LoVo (cell line): Measurements from ENCODE around the gene PPP2R2D.

Experiments used
- DNase-seq: peaks from one replicate; pipeline ENCODE4 v3.0.0-alpha.2; 2016; ENCODE audit warnings: low spot score

PPP2R2D gene

DNA sequence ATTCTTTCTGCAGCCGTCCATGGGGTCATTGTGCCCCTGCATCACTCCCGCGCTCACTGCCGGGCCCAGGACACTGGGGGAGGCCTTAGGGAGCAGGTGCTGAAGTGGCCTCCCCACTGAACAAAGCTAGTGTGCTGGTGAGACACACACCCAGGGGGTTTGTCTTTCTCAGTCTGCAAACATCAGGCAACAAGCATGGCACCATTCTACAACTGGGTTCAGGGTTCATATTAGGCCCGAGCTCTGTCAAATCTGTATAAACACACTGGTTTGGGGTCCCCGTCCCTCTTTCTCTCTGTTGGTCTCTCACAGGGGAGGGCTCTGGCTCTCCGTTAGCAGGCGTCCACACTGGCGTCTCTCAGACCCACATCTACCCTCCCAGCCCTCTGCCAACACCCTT, 11.1 kb upstream of the PPP2R2D start:
- no peak for DNase-seq

DNA sequence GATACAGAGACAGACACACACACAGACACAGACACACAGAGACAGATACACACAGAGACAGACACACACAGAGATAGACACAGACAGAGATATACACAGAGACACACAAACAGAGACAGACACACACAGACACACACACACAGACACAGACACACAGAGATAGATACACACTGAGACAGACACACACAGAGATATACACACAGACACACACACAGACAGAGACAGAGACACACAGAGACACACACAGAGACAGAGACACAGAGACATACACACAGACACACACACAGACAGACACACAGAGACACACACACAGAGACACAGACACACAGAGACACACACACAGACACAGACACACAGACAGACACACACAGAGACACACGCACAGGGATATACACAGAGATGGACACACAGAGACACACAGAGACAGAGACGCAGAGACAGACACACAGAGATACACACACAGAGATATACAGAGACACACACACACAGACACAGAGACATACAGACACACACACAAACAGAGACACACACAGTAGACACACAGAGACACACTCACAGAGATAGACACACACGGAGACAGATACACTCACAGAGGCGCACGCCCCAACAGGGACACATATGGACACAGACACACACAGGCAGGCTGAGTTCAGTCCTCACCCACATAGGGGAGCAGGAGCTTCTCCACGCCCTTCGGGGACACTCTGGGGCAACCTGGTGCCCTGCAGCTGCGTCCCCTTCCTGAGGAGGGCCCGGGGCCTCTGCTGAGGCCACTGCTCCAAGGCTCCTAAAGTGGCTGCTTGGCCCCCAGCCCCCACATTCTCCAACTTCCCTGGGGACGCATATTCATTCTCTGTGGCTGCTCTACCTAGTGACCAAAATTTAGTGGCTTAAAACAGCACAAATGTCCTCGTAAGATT, 10.3 kb upstream of the PPP2R2D start:
- DNase-seq, result no peak

GRCh38 chr10:131891196-131891928, 9.4 kb upstream of the PPP2R2D start:
- no peak for DNase-seq

DNA sequence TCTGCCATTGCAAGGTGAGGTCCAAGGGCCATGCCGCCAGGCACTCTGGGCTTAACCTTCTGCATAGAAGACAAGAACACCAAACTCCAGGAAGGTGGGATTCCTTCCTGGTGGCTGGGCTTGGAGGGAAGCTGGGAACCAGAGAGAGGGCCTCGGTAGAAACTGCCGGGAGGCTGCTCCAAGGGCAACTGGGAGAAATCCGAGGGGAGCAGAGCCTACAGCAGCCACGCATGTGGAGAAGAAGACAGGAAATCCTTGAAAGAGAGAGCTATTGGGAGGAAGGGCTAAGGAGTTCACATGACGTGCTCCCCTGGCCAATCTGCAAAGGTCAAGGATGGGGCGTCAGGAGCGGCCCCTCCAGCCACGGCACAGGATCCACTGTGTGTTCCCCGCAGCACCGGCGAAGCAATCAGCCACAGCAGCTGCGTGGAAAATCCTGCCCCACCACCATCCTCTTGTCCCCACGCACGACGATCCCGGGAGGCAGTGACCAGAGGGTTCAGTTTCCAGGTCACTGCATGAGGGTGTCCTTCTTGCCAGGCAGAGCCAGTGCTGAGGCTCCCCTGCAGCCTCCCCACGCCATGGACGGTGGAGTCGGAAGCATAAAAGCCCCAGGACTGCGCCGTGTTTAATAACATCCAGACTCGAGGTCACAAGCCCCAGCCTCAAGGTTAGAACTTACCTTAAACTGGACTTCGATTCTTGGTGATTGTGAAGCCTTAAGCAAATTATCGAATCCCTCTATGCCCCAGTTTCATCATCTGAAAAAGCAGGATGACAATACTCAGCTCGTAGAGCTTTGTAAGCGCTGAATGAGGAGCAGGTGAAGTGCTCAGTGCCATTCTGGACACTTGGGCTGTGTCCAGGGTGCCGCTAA, 8.6 kb upstream of the PPP2R2D start:
- no peak for DNase-seq

GRCh38 chr10:131892806-131893675, 7.8 kb upstream of the PPP2R2D start:
- DNase-seq, result no peak

DNA sequence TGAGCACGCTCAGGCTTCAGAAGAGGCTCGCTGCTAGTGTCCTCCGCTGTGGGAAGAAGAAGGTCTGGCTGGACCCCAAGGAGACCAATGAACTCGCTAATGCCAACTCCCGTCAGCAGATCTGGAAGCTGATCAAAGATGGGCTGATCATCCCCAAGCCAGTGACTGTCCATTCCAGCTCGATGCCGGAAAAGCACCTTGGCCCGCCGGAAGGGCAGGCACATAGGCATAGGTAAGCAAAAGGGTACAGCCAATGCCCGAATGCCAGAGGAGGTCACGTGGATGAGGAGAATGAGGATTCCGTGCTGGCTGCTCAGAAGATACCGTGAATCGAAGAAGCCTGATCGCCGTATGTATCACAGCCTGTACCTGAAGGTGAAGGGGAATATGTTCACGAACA, 5.7 kb upstream of the PPP2R2D start:
- DNase-seq, result no peak

GRCh38 chr10:131896403-131896802, 4.4 kb upstream of the PPP2R2D start:
- no peak for DNase-seq

GRCh38 chr10:131897297-131897899, 3.4 kb upstream of the PPP2R2D start:
- no peak for DNase-seq

GRCh38 chr10:131898061-131898460, 2.7 kb upstream of the PPP2R2D start:
- DNase-seq, result no peak

DNA sequence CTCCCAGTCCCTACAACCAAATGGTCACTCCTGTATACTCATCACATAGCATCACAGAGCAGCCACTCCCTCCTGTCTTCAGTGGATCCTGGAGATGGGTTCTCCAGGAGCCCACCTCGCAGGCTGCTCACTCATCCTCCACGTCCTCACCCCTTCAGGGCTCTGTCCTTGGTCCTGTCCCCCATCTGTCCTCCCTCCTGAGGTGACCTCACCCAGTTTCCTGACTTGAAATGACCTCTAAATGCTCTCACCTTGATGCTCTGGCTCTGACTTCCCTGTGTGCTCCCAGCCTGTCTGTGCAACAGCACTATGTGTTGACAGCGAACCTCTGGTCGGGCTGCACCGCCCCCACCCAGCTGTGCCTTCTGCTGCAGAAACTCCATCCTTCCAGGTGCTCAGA, 2.1 kb upstream of the PPP2R2D start:
- DNase-seq, result no peak

DNA sequence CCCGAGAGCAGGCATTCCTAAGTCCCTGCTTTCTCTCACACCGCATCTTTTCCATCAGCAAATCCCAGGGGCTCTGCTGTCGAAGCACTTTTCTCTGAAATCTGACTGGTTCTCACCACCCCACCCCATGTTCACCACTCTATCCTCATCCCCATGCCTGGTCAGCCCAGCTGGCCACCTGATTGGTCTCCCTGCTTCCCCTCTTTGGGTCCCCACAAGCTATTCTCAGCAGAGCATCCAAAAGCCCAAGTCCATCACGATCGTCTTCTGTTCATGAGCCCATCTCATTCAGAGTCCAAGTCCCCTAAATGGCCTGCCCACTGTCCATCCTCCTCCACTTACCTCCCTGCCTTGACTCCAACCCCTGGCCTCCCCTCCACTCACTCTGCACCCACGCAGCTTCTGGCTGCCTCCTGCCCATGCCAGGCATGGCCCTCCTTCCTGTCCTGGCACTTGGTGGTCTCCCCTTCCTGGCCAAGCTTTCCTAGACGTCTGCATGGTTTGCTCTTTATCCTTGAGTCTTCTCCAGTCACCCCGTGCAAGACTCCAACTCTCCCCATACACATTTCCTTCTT, 1.6 kb upstream of the PPP2R2D start:
- DNase-seq, result no peak

DNA sequence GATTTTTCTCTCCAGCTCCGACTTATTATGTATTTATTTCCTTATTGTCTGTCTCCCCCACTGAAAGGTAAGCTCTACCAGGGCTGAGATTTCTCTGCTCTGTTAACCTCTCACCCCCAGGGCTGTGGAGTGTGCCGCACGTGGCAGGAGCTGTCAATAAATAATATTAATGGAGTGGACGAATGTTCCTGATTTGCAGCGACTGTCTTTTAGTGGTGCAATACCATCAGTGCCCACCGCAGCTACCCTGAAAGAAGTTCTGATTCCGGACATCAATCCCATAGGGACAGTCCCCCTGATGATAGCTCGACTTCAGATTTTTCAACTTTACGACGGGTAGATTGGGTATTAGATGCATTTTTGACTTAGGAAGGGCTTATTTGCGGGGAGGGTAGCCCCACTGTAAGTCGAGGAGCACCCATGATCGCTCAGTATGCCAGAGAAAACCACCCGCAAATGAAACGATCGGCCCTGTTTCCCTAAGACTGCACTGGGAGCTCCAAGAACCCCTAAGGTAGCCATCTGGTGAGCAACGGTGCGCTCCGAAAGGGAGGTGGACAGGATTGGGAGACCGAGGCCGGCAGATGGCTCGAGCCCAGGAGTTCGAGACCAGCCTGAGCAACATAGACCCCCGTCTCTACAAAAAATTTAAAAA, 986 bp upstream of the PPP2R2D start:
- DNase-seq, result peak; percentile 33

DNA sequence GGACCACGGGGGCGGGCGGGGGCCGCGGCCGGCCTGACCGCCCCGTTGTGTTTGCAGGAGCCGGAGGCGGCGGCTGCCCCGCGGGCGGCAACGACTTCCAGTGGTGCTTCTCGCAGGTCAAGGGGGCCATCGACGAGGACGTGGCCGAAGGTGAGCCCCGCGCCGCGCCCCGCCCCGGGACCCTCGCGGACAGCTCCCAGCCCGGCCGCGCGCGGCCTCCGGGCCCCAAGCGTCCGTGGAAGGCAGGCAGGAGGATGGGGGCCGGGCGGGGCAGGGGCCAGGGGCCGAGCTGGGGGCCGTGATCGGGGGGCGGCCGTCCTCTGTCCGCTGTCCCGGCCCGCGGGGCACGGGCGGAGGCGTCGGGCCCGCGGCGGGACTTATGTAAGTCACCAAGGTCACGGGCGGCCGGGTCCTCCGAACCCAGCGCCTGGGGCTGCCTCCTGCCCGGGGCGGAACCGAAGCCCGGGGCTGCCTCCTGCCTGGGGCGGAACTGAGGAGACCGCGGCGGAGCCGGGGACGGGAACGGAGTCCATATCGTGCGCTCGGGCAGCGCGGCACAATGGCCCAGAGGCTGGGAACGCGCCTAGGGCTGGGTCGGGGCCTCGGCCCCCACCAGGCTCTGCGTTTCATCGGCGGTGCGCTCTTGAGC, 497 bp downstream of the PPP2R2D start:
- no peak for DNase-seq

DNA sequence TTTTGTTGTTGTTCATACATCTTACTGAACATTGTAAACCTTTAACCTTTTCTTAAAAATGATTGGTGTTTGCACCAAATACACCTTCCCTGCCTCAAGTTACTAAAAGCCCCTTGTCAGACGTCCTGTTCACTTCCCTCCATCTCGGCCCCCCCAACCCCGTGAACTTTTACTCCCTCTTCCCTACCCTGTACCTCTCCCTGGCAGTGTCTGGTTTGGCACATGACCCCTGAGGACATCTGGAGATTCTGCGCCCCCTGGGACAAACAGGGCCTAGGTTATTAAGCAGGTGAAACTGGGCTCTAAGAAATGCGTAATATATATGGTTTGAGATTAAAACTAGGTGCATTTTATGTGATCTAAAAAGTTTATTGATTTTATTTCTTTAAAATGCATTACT, 1.4 kb downstream of the PPP2R2D start:
- no peak for DNase-seq

GRCh38 chr10:131902691-131903090, 1.9 kb downstream of the PPP2R2D start:
- no peak for DNase-seq

DNA sequence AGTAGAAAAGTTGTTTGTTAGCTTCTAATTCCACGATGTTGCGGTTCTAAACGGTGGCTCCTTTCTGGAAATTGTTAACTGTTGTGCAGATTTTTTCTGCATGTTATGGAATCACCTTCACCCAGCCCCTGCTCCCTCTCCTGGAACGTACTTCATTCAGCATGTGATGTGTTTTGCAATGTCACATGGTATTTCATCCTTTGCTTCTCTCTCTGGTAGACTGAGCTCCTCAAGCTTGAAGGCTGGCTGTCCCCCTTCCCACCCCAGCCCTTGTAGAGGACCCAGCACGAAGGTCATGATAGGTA, 4.4 kb downstream of the PPP2R2D start:
- no peak for DNase-seq

DNA sequence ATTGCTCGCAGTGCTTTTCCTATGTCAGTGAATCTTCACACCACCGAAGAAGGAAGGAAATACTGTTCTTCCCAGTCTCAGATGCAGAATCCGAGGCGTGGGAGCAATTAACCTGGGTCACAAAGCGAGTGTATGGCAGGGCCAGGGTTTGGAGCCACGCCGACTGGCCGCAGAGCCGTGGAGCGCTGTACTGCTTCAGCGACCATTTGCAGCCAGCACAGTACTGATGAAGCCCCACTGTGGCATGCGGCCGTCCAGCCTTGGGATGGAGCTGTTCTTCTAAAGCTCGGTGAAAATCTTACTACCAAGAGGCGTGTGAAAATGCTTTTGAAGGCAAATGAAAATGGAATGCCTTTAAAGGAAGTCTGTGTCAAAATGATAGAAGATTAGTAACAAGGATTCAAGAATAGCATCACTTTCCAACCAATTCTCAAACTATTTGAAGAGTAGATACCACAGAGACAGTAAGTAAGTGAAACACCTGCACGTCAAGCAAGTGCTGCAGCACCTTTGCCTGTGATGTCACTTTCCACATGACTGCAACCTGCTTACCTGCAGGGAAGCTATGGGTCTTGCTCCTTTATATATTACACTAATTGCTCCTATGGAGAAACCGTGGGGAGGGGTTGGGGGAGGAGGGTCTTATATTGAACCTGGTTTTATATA, 4.9 kb downstream of the PPP2R2D start:
- DNase-seq, result no peak

GRCh38 chr10:131906269-131906639, 5.4 kb downstream of the PPP2R2D start:
- no peak for DNase-seq

- DNase-seq, result no peak
Observed at GRCh38 chr10:131907679-131908078, 6.9 kb downstream of the PPP2R2D start.
